ENCODE measurements around the gene FREY1.

DNA sequence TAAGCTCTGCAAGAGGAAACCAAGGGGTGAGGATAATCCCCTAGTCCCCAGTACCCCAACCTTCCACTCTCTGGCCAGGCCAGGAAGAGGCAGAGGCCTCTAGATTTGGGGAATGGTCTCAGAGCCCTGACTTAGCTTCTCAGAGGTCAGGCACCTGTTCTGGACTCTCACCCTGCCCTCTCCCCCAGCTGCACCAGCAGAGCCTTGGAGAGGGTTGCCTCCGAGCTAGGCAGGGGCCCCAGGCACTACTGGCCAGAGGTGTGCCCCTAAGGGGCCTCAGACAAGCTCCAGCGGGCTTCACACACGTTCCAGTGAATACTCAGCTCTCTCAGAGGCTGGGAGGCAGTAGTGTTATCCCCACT lies 8.0 kb downstream of the FREY1 start:
- TF ChIP-seq POLR2AphosphoS5 (IDR thresholded peaks at IDR 0.05; ENCODE audit: borderline replicate concordance, low read depth, low read length) (no peak), EZH2 (IDR thresholded peaks at IDR 0.05) (no peak), FOXP2 (optimal IDR thresholded peaks at IDR 0.05; ENCODE audit: control extremely low read depth, extremely low read length, insufficient read depth) (no peak)

Data from SK-N-MC (cell line).